NCI-H446 treated with DMSO at 0.1 percent for 48 hours (cell line): ENCODE data around the gene ATP5ME.

Experiments
- DNase-seq: peaks from one replicate; lab custom pipeline; 2025; lab: John Stamatoyannopoulos, UW

Gene ATP5ME

GRCh38 chr4:633406-633805 lies 40.7 kb downstream of the ATP5ME start:
- DNase-seq: no peak

GRCh38 chr4:632926-633325 lies 41.1 kb downstream of the ATP5ME start:
- DNase-seq: no peak

GRCh38 chr4:632196-632790 lies 41.8 kb downstream of the ATP5ME start:
- DNase-seq: no peak

- no peak for DNase-seq
Observed at GRCh38 chr4:630656-631055, 43.4 kb downstream of the ATP5ME start.

GRCh38 chr4:629915-630641 lies 44.0 kb downstream of the ATP5ME start:
- no peak for DNase-seq

GRCh38 chr4:629636-629914 lies 44.5 kb downstream of the ATP5ME start:
- DNase-seq: no peak

- no peak for DNase-seq
Observed at GRCh38 chr4:628821-629635, 45.0 kb downstream of the ATP5ME start.

- no peak for DNase-seq
Observed at GRCh38 chr4:628311-628741, 45.8 kb downstream of the ATP5ME start.

GRCh38 chr4:627347-628125 lies 46.5 kb downstream of the ATP5ME start:
- no peak for DNase-seq

- DNase-seq: no peak
Observed at GRCh38 chr4:626201-627091, 47.6 kb downstream of the ATP5ME start.

GRCh38 chr4:625631-626161 lies 48.4 kb downstream of the ATP5ME start:
- no peak for DNase-seq

- no peak for DNase-seq
Observed at GRCh38 chr4:624705-625590, 49.1 kb downstream of the ATP5ME start, which contains the start of gene PDE6B. PDE6B (plus strand) TSS chr4:625573; CDS start chr4:625627, 54 bp downstream.

- no peak for DNase-seq
Observed at GRCh38 chr4:623914-624566, 50.0 kb downstream of the ATP5ME start.

GRCh38 chr4:622996-623913 lies 50.8 kb downstream of the ATP5ME start:
- no peak for DNase-seq
